ENCODE results near the gene ZSCAN5A.
"Not testable (repeated sequence)": the region's sequence is repeated elsewhere in the genome, so short reads cannot be mapped to it uniquely, and the experiment has no call there.

Gene ZSCAN5A, protein sequence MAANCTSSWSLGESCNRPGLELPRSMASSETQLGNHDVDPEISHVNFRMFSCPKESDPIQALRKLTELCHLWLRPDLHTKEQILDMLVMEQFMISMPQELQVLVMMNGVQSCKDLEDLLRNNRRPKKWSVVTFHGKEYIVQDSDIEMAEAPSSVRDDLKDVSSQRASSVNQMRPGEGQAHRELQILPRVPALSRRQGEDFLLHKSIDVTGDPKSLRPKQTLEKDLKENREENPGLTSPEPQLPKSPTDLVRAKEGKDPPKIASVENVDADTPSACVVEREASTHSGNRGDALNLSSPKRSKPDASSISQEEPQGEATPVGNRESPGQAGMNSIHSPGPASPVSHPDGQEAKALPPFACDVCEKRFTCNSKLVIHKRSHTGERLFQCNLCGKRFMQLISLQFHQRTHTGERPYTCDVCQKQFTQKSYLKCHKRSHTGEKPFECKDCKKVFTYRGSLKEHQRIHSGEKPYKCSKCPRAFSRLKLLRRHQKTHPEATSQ

DNA sequence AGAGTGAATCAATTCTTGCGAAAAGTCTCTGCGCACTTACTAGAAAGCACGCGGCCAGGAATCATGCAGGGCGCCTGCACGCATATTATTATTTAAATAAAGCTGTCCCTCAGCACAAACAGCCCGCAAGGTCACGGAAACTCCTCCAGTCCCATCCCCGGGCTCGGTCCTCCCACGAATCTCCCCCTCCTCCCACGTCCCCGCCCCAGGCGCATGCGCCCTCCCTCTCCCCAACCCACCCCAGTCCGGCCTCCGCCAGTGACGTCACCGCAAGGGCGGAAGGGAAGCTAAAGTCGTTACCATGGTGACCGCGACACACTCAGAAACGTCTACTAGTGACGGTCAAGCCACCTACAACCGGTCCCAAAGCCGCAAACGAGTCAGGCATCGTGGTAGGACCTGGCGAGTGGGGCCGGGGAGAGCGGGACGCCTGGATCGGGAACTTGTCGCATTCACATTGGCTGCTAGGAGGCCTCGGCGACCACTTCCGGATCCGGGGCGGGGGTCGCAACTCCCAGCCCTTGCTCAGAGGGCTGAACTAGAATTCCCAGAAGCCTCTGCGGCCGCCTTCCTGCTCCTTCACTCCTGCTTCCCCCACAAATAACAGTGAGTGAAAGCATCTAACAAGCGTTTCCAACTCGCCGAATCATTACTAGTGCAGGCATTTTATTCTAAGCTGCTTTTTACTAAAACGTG is at the start of gene ZSCAN5A:
Gene ZSCAN5A (minus strand): TSS at position 459 of the 696 bp plus-strand sequence. CDS start 89,793 bp downstream, outside the sequence.
- in situ Hi-C loops (cut with MboI; ENCODE audit: low sequenced_read_pairs) = no loop called here

DNA sequence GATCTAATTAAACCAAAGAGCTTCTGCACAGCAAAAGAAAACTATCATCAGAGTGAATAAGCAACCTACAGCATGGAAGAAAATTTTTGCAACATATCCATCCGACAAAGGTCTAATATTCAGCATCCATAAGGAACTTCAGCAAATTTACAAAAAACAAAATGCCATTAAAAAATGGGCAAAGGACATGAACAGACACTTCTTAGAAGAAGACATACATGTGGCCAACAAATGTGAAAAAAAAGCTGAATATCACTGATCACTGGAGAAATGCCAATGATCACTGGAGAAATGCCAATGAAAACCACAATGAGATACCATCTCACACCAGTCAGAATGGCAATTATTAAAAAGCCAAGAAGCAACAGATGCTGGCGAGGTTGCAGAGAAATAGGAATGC is 46.2 kb upstream of the ZSCAN5A start:
- in situ Hi-C loops (cut with MboI; ENCODE audit: low sequenced_read_pairs) = no loop called here

DNA sequence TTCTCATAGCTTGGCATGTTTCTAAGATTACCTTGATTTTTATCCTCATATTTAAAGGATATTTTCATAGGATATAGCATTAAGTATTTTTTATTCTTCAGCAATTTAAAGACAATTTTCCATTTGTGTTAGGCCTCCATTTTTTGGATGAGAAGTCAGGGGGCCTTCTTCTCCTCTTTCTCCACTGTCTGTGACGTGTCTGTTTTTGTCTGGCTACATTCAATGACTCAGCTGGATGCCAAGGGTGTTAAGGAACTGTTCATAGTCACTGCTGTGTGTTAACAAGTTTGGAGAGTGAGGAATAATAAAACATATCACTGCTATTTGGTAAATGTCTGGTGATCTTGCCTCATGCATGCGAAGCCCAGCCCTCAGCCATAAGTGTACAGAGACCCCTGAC is 42.3 kb upstream of the ZSCAN5A start:
- in situ Hi-C loops (cut with MboI; ENCODE audit: low sequenced_read_pairs) = no loop called here

DNA sequence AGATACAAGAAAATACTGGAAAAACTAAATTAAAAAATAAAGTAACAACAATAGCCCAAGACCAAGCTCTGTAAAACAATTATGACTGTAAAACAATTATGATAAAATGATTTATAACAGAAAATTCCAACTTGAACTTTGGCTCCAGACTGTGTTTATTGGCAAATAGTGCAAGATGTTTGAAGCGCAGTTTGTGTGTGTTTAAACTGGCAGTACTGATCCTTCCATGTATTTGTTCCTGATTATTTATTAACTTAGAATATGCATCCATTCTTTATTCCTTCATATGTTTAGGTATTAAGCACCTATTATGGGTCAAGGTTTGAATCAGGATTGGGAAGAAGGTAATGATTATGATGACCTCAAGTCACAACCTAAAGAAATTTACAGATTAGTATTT is 40.9 kb upstream of the ZSCAN5A start:
- in situ Hi-C loops (cut with MboI; ENCODE audit: low sequenced_read_pairs) = no loop called here

DNA sequence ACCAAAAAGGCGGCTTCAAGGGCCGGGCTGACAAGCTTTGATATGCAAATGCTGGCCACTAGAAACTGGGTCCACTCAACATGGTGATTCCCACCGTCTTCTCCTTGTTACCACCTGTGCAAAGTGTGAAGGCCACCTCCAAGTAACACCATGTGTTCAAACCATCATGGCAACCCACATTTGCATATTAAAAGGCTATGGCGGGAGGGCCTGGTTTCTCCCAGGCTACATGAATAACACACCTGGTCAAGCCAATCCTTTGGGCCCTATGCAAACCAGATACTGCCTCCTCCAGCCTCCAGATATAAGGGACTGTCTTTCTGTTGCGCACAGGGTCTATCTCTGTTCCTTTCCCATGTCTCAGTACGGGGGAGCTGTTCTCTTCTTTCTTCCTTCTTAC is 36.6 kb upstream of the ZSCAN5A start:
- in situ Hi-C loops (cut with MboI; ENCODE audit: low sequenced_read_pairs) = no loop called here

DNA sequence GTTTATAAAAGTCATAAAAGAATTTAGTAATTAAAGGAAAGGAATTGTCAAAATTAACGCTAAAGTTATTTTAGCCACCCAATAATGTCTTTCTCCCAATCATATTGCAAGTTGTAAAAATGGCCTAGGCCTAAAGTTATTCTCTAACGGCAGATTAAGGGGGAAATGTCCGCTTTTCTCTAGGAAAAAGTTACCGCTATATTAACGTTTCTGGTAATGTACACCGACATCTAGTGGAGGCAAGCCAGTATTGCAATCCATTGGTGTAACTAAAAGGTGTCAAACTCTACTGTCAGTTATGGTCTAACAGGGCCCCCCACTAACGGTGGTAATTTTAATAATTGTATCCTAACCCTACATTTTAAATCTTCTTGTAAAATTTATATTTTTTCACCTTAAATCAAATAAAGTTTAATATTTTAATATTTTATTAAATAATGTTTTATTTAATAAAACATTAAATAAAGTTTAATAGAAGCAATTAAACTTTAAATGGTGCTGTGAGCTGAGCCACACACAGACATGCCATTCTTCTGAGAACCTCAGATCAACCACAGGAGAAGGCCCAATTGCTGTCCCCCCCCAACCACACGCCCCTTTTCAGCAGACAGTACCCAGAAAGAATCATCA is 35.9 kb upstream of the ZSCAN5A start:
- in situ Hi-C loops (cut with MboI; ENCODE audit: low sequenced_read_pairs) = no loop called here

DNA sequence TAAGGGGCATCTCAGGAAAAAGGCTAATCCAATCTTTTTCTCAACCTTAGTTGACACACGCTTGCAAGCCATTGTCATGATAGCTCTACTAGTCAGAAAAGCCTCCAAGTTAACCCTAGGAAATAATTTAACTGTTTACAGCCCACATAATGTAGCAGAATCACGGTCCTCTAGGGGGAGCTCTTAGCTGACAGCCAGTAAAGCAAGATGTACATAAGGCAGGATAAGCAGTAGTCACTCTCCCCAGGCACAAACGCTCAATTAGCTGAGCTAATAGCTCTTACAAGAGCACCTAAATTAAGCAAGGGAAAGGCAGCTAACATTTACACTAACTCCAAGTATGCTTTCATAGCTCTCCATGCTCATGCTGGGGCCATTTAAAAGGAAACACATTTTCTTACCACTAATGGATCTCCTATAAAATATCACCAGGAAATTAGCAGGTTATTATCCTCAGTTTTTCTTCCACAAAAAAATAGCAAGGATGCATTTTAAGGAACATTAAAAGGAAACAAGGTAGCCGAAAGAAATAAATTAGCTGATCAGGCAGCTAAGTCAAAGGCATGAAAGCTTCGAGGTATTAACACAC is 33.7 kb upstream of the ZSCAN5A start:
- in situ Hi-C loops (cut with MboI; ENCODE audit: low sequenced_read_pairs) = no loop called here

DNA sequence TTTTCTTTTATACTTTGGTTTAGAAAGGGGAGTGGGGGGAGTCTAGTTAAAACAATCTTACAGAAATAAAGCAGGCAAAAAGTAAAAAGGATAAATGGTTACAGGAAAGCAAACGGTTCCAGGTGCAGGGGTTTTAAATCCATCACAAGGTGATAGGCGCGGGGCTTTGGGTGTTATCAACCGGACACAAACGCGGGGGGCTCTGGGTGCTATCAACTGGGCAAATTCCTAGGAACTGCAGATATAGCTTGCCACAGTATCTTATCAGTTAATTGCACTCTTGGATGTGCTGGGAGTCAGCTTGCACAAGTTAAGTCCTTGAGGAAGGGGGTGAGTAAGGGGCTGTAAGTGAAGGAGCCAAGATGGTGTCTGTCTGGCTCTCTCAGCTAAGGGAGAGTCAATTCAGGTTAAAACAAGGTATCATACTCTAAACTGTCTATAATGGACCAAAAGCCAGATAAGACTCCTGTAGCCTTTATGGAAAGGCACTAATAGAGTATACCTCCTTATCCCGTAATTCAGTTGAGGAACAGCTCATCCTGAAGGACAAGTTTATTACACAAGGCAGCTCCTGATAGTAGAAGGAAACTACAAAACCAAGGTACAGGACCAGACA is 32.6 kb upstream of the ZSCAN5A start:
- in situ Hi-C loops (cut with MboI; ENCODE audit: low sequenced_read_pairs) = no loop called here

DNA sequence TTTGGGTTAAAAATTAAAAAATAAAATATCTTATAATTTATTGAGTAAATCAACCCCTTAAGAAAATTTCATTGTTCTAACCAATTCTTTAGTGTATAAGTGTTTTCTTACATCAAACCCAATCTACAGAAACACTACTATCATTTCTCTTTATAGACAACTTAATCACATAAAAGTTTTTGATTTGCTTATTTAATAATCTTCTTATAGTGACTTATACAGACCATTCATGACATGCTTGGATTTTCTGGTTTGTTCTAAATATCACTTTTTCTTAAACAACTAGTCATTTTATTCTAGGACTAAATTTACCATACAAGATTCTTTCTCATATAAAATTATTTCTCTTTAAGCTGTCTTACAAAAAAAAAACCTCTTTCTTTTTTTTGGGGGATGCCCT is 27.3 kb upstream of the ZSCAN5A start:
- in situ Hi-C loops (cut with MboI; ENCODE audit: low sequenced_read_pairs) = no loop called here

DNA sequence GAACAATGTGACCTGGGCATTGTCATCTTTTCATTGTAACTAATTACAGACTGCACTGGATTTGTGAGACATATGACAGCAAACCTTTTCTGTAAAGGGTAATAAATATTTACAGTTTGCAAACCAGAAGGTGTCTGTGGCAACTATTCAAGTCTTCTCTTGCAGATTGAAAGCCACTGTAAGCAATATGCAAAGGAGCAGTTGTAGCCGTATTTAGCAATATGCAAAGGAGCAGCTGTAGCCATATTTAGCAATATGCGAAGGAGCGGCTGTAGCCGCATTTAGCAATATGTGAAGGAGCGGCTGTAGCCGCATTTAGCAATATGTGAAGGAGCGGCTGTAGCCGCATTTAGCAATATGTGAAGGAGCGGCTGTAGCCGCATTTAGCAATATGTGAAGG is 24.4 kb upstream of the ZSCAN5A start:
- in situ Hi-C loops (cut with MboI; ENCODE audit: low sequenced_read_pairs) = not testable (repeated sequence)

DNA sequence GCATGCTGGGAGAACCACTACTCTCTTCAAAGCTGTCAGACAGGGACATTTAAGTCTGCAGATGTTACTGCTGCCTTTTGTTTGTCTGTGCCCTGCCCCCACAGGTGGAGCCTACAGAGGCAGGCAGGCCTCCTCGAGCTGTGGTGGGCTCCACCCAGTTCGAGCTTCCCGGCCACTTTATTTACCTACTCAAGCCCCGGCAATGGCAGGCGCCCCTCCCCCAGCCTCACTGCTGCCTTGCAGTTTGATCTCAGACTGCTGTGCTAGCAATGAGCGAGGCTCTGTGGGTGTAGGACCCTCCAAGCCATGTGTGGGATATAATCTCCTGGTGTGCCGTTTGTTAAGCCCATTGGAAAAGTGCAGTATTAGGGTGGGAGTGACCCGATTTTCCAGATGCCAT is 22.4 kb upstream of the ZSCAN5A start:
- in situ Hi-C loops (cut with MboI; ENCODE audit: low sequenced_read_pairs) = not testable (repeated sequence)

DNA sequence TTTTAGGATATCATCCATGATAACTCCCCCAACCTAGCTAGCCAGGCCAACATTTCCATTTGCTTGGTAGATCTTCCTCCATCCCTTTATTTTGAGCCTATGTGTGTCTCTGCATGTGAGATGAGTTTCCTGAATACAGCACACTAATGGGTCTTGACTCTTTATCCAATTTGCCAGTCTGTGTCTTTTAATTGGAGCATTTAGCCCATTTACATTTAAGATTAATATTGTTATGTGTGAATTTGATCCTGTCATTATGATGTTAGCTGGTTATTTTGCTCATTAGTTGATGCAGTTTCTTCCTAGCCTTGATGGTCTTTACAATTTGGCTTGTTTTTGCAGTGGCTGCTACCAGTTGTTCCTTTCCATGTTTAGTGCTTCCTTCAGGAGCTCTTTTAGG is 20.7 kb upstream of the ZSCAN5A start:
- in situ Hi-C loops (cut with MboI; ENCODE audit: low sequenced_read_pairs) = not testable (repeated sequence)

DNA sequence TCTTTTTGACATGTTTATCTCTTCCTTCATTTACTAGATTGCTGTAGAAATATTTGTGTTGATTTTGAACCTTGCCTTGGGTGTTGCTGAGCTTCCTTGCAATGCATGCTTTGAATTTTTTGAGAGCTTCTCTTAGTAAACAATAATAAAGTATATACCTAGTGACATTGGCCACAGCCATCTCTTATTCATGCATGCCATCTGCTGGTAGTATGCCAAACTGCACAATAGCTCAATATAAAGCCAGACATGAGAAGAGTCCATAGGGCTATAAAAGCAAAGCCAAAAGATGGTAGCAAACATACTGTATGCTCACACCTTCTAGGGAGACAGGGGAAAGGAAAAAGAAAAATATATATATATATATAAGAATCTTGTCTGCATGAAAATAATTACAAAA is 18.9 kb upstream of the ZSCAN5A start:
- in situ Hi-C loops (cut with MboI; ENCODE audit: low sequenced_read_pairs) = no loop called here

DNA sequence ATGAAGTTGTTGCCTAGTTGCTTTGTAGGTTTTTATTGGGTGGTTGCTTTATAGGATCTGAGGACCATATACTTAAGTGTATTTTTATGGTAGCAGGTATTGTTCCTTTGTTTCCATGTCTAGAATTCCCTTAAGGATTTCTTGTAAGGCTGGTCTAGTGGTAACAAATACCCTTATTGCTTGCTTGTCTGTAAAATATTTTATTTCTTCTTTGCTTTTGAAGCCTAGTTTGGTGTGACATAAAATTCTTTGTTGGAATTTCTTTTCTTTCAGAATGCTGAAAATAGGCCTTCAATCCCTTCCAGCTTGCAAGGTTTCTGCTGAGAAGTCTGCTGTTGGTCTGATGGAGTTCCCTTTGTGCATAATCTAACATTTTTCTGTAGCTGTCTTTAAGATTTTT is 18.1 kb upstream of the ZSCAN5A start:
- in situ Hi-C loops (cut with MboI; ENCODE audit: low sequenced_read_pairs) = no loop called here

DNA sequence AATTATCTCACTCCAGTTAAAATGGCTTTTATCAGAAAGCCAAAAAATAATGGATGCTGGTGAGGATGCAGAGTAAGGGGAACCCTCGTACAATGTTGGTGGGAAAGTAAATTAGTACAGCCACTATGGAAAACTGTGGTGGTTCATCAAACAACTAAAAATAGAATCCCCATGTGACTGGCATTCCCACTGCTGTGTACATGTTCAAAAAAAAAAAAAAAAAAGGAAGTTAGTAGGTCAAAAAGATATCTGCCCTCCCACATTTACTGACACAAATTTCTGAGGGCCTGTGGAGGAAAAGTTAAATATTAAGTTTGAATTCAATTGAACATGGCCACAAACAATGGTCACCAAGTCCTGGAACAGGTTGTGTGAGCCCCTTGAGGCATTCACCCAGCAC is 9.8 kb upstream of the ZSCAN5A start:
- in situ Hi-C loops (cut with MboI; ENCODE audit: low sequenced_read_pairs) = no loop called here

DNA sequence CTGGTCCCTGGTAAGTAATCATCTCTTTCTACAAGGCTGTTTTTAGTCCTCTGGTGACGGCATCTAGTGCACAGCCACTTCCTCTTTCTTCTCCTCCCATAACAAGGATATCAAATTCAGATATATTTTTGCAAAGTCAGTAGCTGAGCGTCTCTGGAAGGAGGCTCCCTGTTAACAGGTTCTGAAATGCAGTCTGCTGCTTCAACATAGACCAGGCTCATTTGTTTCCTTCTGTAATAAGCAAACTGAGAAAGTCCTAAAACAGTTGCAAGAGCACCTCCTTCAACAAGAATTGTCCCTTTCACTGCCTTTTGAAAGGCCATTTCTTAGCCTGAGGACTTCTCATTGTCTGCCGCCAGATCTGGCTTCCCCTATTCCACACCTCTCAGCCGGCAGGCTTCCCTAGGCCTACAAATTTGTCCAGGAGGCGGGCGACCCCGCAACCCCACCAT is 7.4 kb upstream of the ZSCAN5A start:
- in situ Hi-C loops (cut with MboI; ENCODE audit: low sequenced_read_pairs) = no loop called here

DNA sequence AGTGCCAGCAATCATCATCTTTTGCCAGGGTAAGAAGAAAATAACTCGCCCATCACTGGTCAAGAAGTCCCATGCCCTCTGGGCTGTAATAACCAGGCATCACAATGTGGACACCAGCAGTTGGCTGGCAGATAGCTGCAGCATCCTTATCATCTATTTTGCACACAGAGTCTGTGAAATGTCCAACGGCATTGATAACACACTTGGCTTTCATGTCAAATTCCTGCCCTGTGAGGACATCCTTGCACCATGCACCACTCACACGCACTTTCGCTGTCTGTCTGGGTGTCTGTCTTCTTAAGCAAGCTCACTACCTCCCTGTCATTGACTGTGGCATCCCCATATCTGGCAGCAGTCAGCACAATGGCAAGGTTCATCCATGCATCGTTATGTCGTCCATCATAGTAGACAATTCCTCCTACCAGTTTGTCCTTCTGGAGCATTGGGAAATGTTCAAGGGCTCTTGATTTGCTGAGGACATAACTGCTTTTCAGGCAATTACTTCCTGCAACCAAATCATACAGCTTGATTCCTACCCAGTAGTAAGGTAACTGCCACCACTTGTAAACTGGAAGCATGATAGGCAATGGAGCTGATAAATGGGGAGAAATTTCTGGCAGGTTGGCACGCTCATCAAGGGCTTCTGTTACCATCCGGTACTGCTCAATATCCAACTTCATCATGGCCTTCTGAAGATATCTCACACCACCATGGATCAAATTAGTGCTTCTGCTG is 6.8 kb upstream of the ZSCAN5A start:
- in situ Hi-C loops (cut with MboI; ENCODE audit: low sequenced_read_pairs) = no loop called here

DNA sequence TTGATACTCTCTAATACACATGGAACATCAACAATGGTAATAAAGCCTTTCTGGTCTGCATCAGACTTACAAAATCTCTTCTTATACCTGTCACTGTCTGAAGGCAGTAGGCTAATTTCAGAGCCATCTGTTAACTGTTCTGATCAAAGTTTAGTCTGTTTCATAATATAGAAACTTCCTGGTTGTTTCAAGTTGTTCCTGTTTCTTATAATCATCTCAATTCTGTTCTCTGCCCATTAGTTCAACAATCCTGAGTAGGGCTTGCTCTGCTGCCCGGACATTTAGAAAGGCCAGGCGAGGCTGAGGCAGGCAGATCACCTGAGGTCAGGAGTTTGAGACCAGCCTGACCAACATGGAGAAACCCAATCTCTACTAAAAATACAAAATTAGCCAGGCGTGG is 5.4 kb upstream of the ZSCAN5A start:
- in situ Hi-C loops (cut with MboI; ENCODE audit: low sequenced_read_pairs) = no loop called here

DNA sequence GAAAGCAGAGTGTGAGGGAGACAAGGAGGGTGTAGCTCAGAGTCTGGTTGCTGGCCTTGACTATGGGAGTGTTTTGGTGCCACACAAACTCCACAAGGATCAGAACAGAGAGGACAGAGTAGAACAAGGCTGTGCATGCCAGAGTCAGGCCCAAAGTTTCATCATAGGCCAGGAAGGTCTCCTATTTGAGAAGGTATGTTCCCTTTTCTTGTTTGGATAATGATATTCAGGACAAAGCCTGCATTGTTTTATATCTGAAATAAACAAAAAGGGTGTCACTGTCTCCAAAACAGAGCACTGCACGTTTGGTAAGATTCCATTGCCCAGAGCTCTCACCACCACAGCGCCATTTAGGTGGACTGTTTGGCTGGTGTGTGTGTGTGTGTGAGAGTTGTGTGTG is 3.1 kb upstream of the ZSCAN5A start:
- in situ Hi-C loops (cut with MboI; ENCODE audit: low sequenced_read_pairs) = no loop called here

DNA sequence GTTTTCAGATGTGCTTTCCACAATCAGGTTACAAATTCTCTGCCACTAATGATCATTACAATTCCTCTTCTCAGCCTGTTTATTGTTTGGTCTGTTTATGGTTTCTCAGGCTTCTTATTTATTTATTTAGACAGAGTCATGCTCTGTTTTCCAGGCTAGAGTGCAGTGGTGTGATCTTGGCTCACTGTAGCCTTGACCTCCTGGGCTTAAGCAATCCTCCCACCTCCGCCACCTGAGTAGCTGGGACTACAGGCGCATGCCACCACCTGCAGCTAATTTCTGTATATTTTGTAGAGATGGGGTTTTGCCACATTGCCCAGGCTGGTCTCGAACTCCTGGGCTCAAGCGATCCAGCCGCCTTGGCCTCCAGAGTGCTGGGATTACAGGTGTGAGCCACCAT is 2.1 kb upstream of the ZSCAN5A start:
- in situ Hi-C loops (cut with MboI; ENCODE audit: low sequenced_read_pairs) = no loop called here
